Neural cell (in vitro differentiated cells): Measurements from ENCODE around the gene NXNL1. TPM values are rescaled to one million over a fixed set of nuclear protein-coding genes. Genes with fewer than 3 reads are reported as not detected.

Source experiments
- H2AFZ ChIP-seq: fragments of 200-600, 300-800 bp; sonication (generic), shearing (Covaris generic); 2 replicates; pipeline ENCODE4 v1.6.0; 2014; ENCODE audit warnings: low read depth, mild to moderate bottlenecking, antibody characterized with exemption, low read length, moderate library complexity
- H3F3A ChIP-seq: fragments of 200-600 bp; shearing (Covaris generic); 2 replicates; pipeline ENCODE4 v1.6.1; 2016; ENCODE audit warnings: mild to moderate bottlenecking, moderate library complexity, mixed read lengths, antibody characterized with exemption, low read length; ENCODE audit not compliant: insufficient read depth, poor library complexity, severe bottlenecking
- H3K27ac ChIP-seq: fragments of 200-600, 300-800 bp; sonication (generic), shearing (Covaris generic); 2 replicates; pipeline ENCODE4 v1.5.1; 2014; ENCODE audit warnings: mild to moderate bottlenecking, low read length, moderate library complexity
- H3K27me3 ChIP-seq: fragments of 300-800, 200-600 bp; sonication (generic), shearing (Covaris generic); 2 replicates; pipeline ENCODE4 v1.6.0; 2014; ENCODE audit warnings: mild to moderate bottlenecking, low read depth, low read length, moderate library complexity; ENCODE audit not compliant: insufficient read depth
- H3K36me3 ChIP-seq: fragments of 300-800, 200-600 bp; sonication (generic), shearing (Covaris generic); 2 replicates; pipeline ENCODE4 v1.5.1; 2014; ENCODE audit warnings: mild to moderate bottlenecking, antibody characterized with exemption, low read length, moderate library complexity; ENCODE audit not compliant: insufficient read depth
- H3K4me2 ChIP-seq: fragments of 300-800, 200-600 bp; sonication (generic), shearing (Covaris generic); 2 replicates; pipeline ENCODE4 v1.6.0; 2014; ENCODE audit warnings: mild to moderate bottlenecking, low read length
- H3K4me3 ChIP-seq: fragments of 300-800, 200-600 bp; sonication (generic), shearing (Covaris generic); 2 replicates; pipeline ENCODE4 v1.5.1; 2014; ENCODE audit warnings: mild to moderate bottlenecking, low read length, moderate library complexity
- H3K79me2 ChIP-seq: fragments of 200-600 bp; shearing (Covaris generic); replicated peaks from 2 replicates; pipeline ENCODE4 v1.6.0; 2014; ENCODE audit warnings: mild to moderate bottlenecking, low read length, moderate library complexity; ENCODE audit not compliant: insufficient read depth
- H3K9ac ChIP-seq: fragments of 300-800, 200-600 bp; sonication (generic), shearing (Covaris generic); 2 replicates; pipeline ENCODE4 v1.6.1; 2016; ENCODE audit warnings: mild to moderate bottlenecking, low read length, mixed read lengths
- H3K9me2 ChIP-seq: fragments of 200-600 bp; shearing (Covaris generic); 2 replicates; pipeline ENCODE4 v1.6.1; 2016; ENCODE audit warnings: mild to moderate bottlenecking, low read length, mixed read lengths; ENCODE audit not compliant: insufficient read depth
- H3K9me3 ChIP-seq: fragments of 200-600, 300-800 bp; sonication (generic), shearing (Covaris generic); 2 replicates; pipeline ENCODE4 v1.6.1; 2016; ENCODE audit warnings: mild to moderate bottlenecking, mixed run types, low read length, moderate library complexity, mixed read lengths
- H4K20me1 ChIP-seq: fragments of 200-600 bp; shearing (Covaris generic); 2 replicates; pipeline ENCODE4 v1.6.1; 2016; ENCODE audit warnings: mild to moderate bottlenecking, mixed run types; ENCODE audit not compliant: insufficient read depth
- CTCF ChIP-seq: fragments of 450-650 bp; IDR thresholded peaks from 2 replicates; pipeline ENCODE4 v1.5.1; 2014; ENCODE audit warnings: antibody characterized with exemption, mild to moderate bottlenecking, moderate library complexity; ENCODE audit not compliant: poor library complexity, severe bottlenecking
- EP300 ChIP-seq: fragments of 450-650 bp; conservative IDR thresholded peaks from 2 replicates; pipeline ENCODE4 v1.6.1; 2014; ENCODE audit warnings: antibody characterized with exemption, mild to moderate bottlenecking, moderate library complexity; ENCODE audit not compliant: poor library complexity, severe bottlenecking
- EZH2 ChIP-seq: fragments of 200-600, 300-800 bp; shearing (Covaris generic), sonication (generic); IDR thresholded peaks from 2 replicates; pipeline ENCODE4 v1.6.1; 2014; ENCODE audit warnings: antibody characterized with exemption, low read length, borderline replicate concordance, mild to moderate bottlenecking; ENCODE audit not compliant: insufficient read depth, poor library complexity, severe bottlenecking
- MXI1 ChIP-seq: fragments of 450-650 bp; conservative IDR thresholded peaks from 2 replicates; pipeline ENCODE4 v1.6.1; 2014; ENCODE audit warnings: antibody characterized with exemption, mild to moderate bottlenecking; ENCODE audit not compliant: poor library complexity, severe bottlenecking
- POLR2AphosphoS5 ChIP-seq: IDR thresholded peaks from 2 replicates; pipeline ENCODE4 v1.6.1; 2012
- RAD21 ChIP-seq: fragments of 450-650 bp; conservative IDR thresholded peaks from 2 replicates; pipeline ENCODE4 v1.6.1; 2014; ENCODE audit warnings: antibody characterized with exemption, mild to moderate bottlenecking, moderate library complexity
- REST ChIP-seq: IDR thresholded peaks from 2 replicates; pipeline ENCODE4 v1.6.1; 2012; ENCODE audit warnings: borderline replicate concordance
- SMC3 ChIP-seq: fragments of 450-650 bp; conservative IDR thresholded peaks from 2 replicates; pipeline ENCODE4 v1.6.1; 2014; ENCODE audit warnings: antibody characterized with exemption, mild to moderate bottlenecking, moderate library complexity; ENCODE audit not compliant: poor library complexity
- TAF1 ChIP-seq: IDR thresholded peaks from 2 replicates; pipeline ENCODE4 v1.6.1; 2012; ENCODE audit warnings: low read depth
- polyA plus RNA-seq: library from polyadenylated mRNA; depleted of rRNA; stranded (reverse); fragments of >200 nt; gene quantifications from 2 replicates; pipeline ENCODE4 v1.2.3, GENCODE V29; 2014

The NXNL1 gene
- polyA plus RNA-seq, 1 donor from 2014 or later = not detected

GRCh38 chr19:17469481-17470067 lies 8.8 kb upstream of the NXNL1 start:
- no peaks in the 10 kb centered on the region for H4K20me1 ChIP-seq

GRCh38 chr19:17469092-17469480 lies 8.4 kb upstream of the NXNL1 start:
- H3K9me2 ChIP-seq = no peaks in the 10 kb centered on the region
- H3K79me2 ChIP-seq = peaks cover 5% of the 10 kb centered on the region
- no peaks in the 10 kb centered on the region for H3K36me3 ChIP-seq
- no peak overlapping the region for H3K4me2 ChIP-seq
- H3K9me3 ChIP-seq = no peaks in the 10 kb centered on the region
- no peak overlapping the region for H2AFZ ChIP-seq
- H3K27ac ChIP-seq = no peak overlapping the region
- H4K20me1 ChIP-seq = no peaks in the 10 kb centered on the region
- peak overlapping the region; percentile 82 for H3K9ac ChIP-seq
- H3K27me3 ChIP-seq = no peaks in the 10 kb centered on the region
- no peaks in the 10 kb centered on the region for H3F3A ChIP-seq
- TF ChIP-seq MXI1 (peak; percentile 22), SMC3 (no peak)
- H3K4me3 ChIP-seq = peak overlapping the region; percentile 80

More at GRCh38 chr19:17469481-17470067, 8.8 kb upstream of the NXNL1 start:
- Histone ChIP-seq H3K36me3 (no peaks in the 10 kb centered on the region), H3K9me2 (no peaks in the 10 kb centered on the region), H3K79me2 (peaks cover 5% of the 10 kb centered on the region), H3K27ac (peak overlapping the region; percentile 16), H3F3A (no peaks in the 10 kb centered on the region), H2AFZ (peak overlapping the region; percentile 75), H3K9ac (peak overlapping the region; percentile 82), H3K9me3 (no peaks in the 10 kb centered on the region), H3K4me3 (peak overlapping the region; percentile 80), H3K4me2 (no peak overlapping the region), H3K27me3 (no peaks in the 10 kb centered on the region)
- TF ChIP-seq POLR2AphosphoS5 = no peak
- no peak for TF ChIP-seq CTCF
- no peak for TF ChIP-seq REST
- no peak for TF ChIP-seq EZH2
- TF ChIP-seq MXI1 = no peak
- no peak for TF ChIP-seq RAD21
- no peak for TF ChIP-seq EP300
- TF ChIP-seq TAF1 = no peak
- TF ChIP-seq SMC3 = no peak
